HTR-8/SVneo (cell line): ENCODE measurements around the gene NDUFB11.
A peak's percentile ranks its signal among the peaks of the same experiment; 100 is the strongest.

ENCODE experiments used
- DNase-seq: peaks from one replicate; pipeline ENCODE4 v3.0.0; 2011; ENCODE audit warnings: low spot score, mixed read lengths; ENCODE audit not compliant: insufficient read length
- FAIRE-seq: peaks from 2 replicates; lab custom pipeline; 2011; peaks lifted over from hg19 to GRCh38; lab: Jason Lieb, UNC

The NDUFB11 gene

GRCh38 chrX:47093860-47094259, 50.6 kb downstream of the NDUFB11 start:
- FAIRE-seq (no peak), DNase-seq (no peak)

DNA sequence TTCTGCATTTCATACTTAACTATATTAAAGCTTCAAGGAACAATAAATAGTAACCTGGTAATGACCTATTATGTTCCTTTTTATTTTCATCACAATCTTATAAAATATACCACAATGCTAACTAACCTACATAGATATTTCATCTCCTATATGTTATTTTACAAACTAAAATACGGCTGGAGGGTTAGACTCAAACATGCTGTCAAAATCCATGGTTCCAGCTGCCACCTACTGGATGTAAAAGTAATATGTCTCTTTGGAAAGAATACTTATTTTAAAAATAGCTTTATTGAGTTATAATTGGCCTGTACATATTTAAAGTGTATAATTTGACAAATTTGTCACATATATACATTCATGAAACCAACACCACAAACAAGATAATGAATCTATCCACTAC, 51.3 kb downstream of the NDUFB11 start:
- DNase-seq (peak; percentile 6), FAIRE-seq (no peak)
